Measurements from ENCODE around the gene CHD6. TPM values are rescaled to one million over a fixed set of nuclear protein-coding genes. Genes with fewer than 3 reads are reported as not detected.

Gene CHD6
- total RNA-seq, 1 experiment from 2014 or later, result 51.1 TPM

- Histone ChIP-seq H3K4me1 (replicated peaks; ENCODE audit: insufficient read depth) (no peaks in the 10 kb centered on the region), H4K20me1 (ENCODE audit: insufficient read depth) (peaks cover 17% of the 10 kb centered on the region; the same call in 1 of the 2 replicates), H3K9me3 (ENCODE audit: insufficient read depth, low read depth) (no peaks in the 10 kb centered on the region), H2AFZ (no peak overlapping the region), H3K79me2 (ENCODE audit: low read depth) (no peaks in the 10 kb centered on the region), H3K27ac (no peak overlapping the region), H3K4me2 (no peak overlapping the region), H3F3A (ENCODE audit: insufficient read depth, low read depth) (no peaks in the 10 kb centered on the region), H3K27me3 (ENCODE audit: insufficient read depth, low read depth) (no peaks in the 10 kb centered on the region), H3K4me3 (no peak overlapping the region), H3K9me2 (ENCODE audit: insufficient read depth) (no peaks in the 10 kb centered on the region), H3K36me3 (ENCODE audit: low read depth) (no peaks in the 10 kb centered on the region)
- CTCF ChIA-PET, result no interaction called here
- no TSS peak for BruUV-seq (replicated peaks)
- POLR2A ChIA-PET (ENCODE audit: unreplicated experiment), result no interaction called here
- DNase-seq, result no peak
- intact Hi-C loops (cut with micrococcal nuclease; ENCODE audit: unreplicated experiment), result no loop called here
- no peak for TF ChIP-seq EZH2 (IDR thresholded peaks at IDR 0.05; ENCODE audit: low read depth)
- TF ChIP-seq CTCF (conservative IDR thresholded peaks at IDR 0.05), result no peak
These were observed 110.3 kb downstream of the CHD6 start for GRCh38 chr20:41507851-41508250.

- no peak for TF ChIP-seq CTCF (conservative IDR thresholded peaks at IDR 0.05)
- TF ChIP-seq EZH2 (IDR thresholded peaks at IDR 0.05; ENCODE audit: low read depth), result no peak
- H3K27ac ChIP-seq, result no peak overlapping the region
- POLR2A ChIA-PET (ENCODE audit: unreplicated experiment), result no interaction called here
- H3K79me2 ChIP-seq (ENCODE audit: low read depth), result no peaks in the 10 kb centered on the region
- H3F3A ChIP-seq (ENCODE audit: insufficient read depth, low read depth), result no peaks in the 10 kb centered on the region
- BruUV-seq (replicated peaks), result no TSS peak
- no peaks in the 10 kb centered on the region for H3K36me3 ChIP-seq (ENCODE audit: low read depth)
- CTCF ChIA-PET, result no interaction called here
- no peak overlapping the region for H2AFZ ChIP-seq
- no peak overlapping the region for H3K4me2 ChIP-seq
- H3K4me1 ChIP-seq (replicated peaks; ENCODE audit: insufficient read depth), result no peaks in the 10 kb centered on the region
- DNase-seq, result no peak
- H3K9me3 ChIP-seq (ENCODE audit: insufficient read depth, low read depth), result no peaks in the 10 kb centered on the region
- H4K20me1 ChIP-seq (ENCODE audit: insufficient read depth), result peaks cover 21% of the 10 kb centered on the region; the same call in 1 of the 2 replicates
- intact Hi-C loops (cut with micrococcal nuclease; ENCODE audit: unreplicated experiment), result no loop called here
- no peaks in the 10 kb centered on the region for H3K27me3 ChIP-seq (ENCODE audit: insufficient read depth, low read depth)
- no peak overlapping the region for H3K4me3 ChIP-seq
- H3K9me2 ChIP-seq (ENCODE audit: insufficient read depth), result no peaks in the 10 kb centered on the region
These were observed 110.7 kb downstream of the CHD6 start for GRCh38 chr20:41507436-41507835.

GRCh38 chr20:41506192-41506915, 111.8 kb downstream of the CHD6 start:
- no peaks in the 10 kb centered on the region for H3F3A ChIP-seq (ENCODE audit: insufficient read depth, low read depth)
- intact Hi-C loops (cut with micrococcal nuclease; ENCODE audit: unreplicated experiment), result no loop called here
- H3K36me3 ChIP-seq (ENCODE audit: low read depth), result no peaks in the 10 kb centered on the region
- ChIA-PET POLR2A (ENCODE audit: unreplicated experiment) (no interaction called here), CTCF (no interaction called here)
- no peaks in the 10 kb centered on the region for H3K9me2 ChIP-seq (ENCODE audit: insufficient read depth)
- H3K4me1 ChIP-seq (replicated peaks; ENCODE audit: insufficient read depth), result no peaks in the 10 kb centered on the region
- peaks cover 21% of the 10 kb centered on the region; the same call in 1 of the 2 replicates for H4K20me1 ChIP-seq (ENCODE audit: insufficient read depth)
- H3K4me3 ChIP-seq, result no peak overlapping the region
- DNase-seq, result no peak
- H3K27me3 ChIP-seq (ENCODE audit: insufficient read depth, low read depth), result no peaks in the 10 kb centered on the region
- no peaks in the 10 kb centered on the region for H3K79me2 ChIP-seq (ENCODE audit: low read depth)
- H3K9me3 ChIP-seq (ENCODE audit: insufficient read depth, low read depth), result no peaks in the 10 kb centered on the region
- no peak overlapping the region for H3K27ac ChIP-seq
- no TSS peak for BruUV-seq (replicated peaks)
- no peak overlapping the region for H2AFZ ChIP-seq
- TF ChIP-seq CTCF (conservative IDR thresholded peaks at IDR 0.05) (no peak), EZH2 (IDR thresholded peaks at IDR 0.05; ENCODE audit: low read depth) (no peak)
- H3K4me2 ChIP-seq, result no peak overlapping the region

Measured in PC-9 (cell line).